GM19324 (cell line): ENCODE measurements around the gene ACSM2A.
"Not testable (repeated sequence)": the region's sequence is repeated elsewhere in the genome, so short reads cannot be mapped to it uniquely, and the experiment has no call there.

Experiments used
- ATAC-seq: cut with Tn5 transposase; IDR thresholded peaks from one replicate; pipeline ENCODE4 v1.9.1; 2021; ENCODE audit warnings: mild to moderate bottlenecking, moderate library complexity; ENCODE audit not compliant: unreplicated experiment, low FRiP score

The ACSM2A gene, protein sequence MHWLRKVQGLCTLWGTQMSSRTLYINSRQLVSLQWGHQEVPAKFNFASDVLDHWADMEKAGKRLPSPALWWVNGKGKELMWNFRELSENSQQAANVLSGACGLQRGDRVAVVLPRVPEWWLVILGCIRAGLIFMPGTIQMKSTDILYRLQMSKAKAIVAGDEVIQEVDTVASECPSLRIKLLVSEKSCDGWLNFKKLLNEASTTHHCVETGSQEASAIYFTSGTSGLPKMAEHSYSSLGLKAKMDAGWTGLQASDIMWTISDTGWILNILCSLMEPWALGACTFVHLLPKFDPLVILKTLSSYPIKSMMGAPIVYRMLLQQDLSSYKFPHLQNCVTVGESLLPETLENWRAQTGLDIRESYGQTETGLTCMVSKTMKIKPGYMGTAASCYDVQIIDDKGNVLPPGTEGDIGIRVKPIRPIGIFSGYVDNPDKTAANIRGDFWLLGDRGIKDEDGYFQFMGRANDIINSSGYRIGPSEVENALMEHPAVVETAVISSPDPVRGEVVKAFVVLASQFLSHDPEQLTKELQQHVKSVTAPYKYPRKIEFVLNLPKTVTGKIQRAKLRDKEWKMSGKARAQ

GRCh38 chr16:20451364-20451763, at the start of gene ACSM2A:
TSS of gene ACSM2A (plus strand) at chr16:20451521. CDS start at chr16:20460115, 8,594 bp downstream.
- ATAC-seq, result not testable (repeated sequence)

- no peak for ATAC-seq
Observed at GRCh38 chr16:20402651-20403050, 48.7 kb upstream of the ACSM2A start.

- ATAC-seq, result no peak
Observed at GRCh38 chr16:20404637-20405036, 46.7 kb upstream of the ACSM2A start, which contains the start of gene PDILT. TSS of gene PDILT (minus strand) at chr16:20404737. CDS start at chr16:20399300, 5,437 bp downstream.

GRCh38 chr16:20409398-20410120, 41.8 kb upstream of the ACSM2A start, which contains the start of gene ACSM5:
TSS of gene ACSM5 (plus strand) at chr16:20409534. CDS start at chr16:20411485, 1,951 bp downstream.
- ATAC-seq, result no peak

DNA sequence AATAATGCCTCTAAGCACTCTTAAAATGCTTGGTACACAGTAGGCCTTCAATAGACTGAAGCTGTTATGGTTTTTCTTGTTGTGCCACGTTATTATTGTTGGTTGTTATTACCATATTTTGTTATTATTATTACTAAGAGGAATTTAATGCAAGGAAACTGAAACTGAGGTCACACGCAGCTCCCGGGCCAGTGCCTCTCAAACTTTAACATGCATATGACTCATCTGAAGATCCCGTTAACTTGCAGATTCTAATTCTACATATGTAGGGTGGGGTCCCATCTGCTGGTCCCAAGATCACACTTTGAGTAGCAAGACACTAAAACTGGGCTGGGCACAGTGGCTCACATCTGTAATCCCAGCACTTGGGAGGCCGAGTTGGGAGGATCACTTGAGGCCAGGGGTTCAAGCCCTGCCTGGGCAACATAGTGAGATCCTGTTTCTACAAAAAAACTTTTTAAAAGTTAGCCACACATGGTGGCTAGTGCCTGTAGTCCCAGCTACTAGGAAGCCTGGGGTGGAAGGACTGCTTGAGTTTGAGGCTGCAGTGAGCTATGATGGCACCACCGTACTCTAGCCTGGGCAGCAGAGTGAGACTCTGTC, 41.1 kb upstream of the ACSM2A start:
- ATAC-seq, result no peak

DNA sequence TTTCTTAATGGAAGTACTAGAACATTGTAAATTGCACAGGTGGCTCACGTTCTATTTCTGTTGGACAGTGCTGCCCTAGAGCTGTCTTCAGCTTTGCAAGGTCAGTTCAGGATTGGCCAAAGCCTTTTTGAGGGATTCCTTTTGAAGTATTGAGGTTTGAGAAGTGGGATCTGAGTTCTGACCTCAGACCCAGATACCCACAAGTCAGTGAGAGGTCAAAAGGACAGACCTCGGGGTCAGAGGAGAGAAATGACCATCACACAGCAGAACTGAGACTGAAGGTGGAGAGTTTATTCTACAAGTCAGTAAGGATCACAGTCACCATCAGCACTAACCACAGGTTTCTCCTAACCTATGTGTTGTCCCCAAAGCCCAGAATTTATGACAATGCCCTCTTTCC, 40.3 kb upstream of the ACSM2A start:
- ATAC-seq, result no peak

DNA sequence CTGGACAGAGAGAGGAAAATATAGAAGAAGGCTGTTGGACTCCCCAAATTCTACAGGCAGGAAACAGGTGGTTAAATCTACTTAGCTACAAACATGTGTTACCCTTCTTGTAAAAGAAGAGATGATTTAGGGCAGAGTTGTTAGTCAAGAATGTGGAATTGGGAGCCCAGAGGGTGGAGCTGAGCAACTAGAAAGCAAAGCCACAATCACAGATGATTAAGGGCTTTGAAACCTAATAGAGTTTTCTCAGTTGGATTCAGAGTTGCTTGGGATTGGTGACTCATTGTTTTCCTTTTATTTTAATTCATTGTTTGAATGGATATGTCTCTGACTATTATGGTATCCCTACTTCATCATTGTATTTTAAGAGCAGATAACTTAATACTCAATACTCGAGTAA, 35.8 kb upstream of the ACSM2A start:
- ATAC-seq, result no peak

DNA sequence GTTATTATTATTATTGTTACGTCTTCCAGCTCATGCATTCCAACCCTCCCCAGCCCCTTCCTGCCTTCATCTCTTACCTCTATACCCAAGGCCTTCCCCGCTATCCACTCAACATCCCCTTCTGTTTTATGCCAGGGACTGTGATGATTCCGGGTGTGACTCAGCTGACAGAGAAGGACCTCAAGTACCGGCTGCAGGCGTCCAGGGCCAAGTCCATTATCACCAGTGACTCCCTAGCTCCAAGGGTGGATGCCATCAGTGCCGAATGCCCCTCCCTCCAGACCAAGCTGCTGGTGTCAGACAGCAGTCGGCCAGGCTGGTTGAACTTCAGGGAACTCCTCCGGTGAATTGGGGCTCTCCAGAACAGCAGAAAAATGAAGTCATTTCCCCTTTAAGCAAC, 32.2 kb upstream of the ACSM2A start:
- not testable (repeated sequence) for ATAC-seq

DNA sequence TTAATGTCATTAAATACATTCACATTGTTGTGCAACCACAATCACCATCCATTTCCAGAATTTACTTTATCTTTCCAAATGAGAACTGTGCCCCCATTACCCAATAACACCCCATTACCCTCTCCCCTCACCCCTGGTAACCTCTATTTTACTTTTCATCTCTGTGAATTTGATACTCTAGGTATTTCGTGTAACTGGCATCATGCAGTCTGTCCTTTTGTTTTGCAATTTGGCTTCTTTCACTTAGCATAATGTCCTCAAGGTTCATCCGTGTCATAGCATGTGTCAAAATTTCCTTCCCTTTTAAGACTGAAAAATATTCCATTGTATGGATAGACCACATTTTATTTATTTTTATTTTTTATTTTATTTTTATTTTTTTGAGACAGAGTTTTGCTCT, 29.6 kb upstream of the ACSM2A start:
- not testable (repeated sequence) for ATAC-seq

DNA sequence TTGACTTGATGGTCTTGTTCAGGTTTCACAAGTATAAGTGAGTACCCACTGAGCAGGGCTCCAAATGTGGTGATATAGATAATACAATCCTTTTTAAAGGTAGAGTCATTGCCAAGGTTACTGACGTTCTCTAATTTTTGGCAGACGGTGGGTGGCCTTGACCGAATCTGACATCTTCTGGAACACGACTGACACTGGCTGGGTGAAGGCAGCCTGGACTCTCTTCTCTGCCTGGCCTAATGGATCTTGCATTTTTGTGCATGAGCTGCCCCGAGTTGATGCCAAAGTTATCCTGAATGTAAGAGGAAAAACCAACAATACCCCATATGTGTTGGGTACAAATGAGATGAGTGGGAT, 27.6 kb upstream of the ACSM2A start:
- not testable (repeated sequence) for ATAC-seq

DNA sequence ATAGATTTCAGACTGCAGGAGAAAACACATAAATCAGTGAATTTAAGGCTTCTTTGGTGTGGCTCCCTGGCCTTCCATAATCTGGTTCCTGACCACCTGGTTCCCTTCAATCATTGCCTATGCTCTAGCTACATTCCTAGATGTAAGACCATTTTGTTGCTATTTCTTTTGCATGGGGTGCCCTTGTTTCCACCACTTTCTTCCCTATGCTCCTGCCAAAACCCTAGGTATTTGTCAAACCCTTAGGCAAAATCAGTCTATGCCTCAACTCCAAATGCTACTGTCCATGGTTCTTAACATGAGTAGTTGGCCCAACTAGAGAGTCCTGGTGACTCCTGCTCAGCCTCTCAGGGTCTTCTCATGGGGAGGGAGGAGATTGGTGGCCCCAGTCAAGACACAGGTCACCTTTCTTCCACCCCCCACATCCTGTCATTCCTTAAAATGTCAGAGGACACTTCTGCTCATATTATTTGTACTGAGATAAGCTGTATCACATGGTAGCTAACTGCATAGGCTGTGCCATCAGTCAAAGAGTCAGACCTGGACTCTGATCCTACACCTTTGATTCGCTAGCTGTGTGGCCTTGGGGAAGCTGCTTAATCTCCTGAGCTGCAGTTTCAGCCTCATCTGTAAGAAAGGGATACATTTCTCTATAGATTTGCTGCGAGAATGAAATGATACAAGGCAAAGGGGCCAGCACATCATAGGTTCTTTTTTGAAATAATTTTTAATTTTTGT, 27.0 kb upstream of the ACSM2A start:
- no peak for ATAC-seq

GRCh38 chr16:20427401-20427797, 23.9 kb upstream of the ACSM2A start:
- ATAC-seq, result not testable (repeated sequence)

DNA sequence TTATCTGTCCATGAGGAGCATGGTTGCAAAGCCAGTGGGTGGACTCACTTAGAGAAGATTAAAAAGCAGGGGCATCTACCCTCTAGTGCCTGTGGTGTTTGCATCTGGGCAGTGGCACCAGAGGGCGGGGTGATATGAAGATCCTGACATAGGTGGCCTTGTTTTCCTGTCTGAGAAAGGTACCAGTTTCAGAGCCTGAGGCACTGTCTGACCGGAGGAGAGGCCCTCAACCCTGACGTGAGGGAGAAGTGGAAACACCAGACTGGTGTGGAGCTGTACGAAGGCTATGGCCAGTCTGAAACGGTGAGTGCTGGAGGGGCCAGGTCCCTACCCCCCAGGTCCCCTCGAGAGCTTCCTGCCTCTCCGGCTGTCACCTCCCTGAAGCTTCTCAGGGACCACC, 21.8 kb upstream of the ACSM2A start:
- not testable (repeated sequence) for ATAC-seq

DNA sequence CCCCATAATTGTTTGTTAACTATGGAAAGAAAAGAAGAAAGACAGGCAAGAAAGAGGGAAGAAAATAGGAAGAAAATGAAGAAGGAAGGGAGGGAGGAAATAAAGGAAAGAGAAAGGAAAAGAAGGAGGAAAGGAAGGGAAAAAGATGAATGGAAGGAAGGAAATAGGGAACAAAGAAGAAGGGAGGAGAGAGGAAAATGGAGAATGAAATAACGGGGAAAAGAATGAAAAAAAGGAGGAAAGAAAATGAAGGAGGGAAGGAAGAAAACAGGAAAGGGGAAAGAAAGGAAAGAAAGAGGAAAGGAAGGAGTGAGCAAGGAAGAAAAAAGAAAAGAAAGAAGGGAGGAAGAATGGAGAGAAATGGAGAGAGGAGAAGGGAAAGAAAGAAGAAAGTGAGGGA, 20.8 kb upstream of the ACSM2A start:
- not testable (repeated sequence) for ATAC-seq

- no peak for ATAC-seq
Observed at GRCh38 chr16:20430948-20431347, 20.4 kb upstream of the ACSM2A start.

GRCh38 chr16:20438950-20439349, 12.4 kb upstream of the ACSM2A start:
- not testable (repeated sequence) for ATAC-seq

DNA sequence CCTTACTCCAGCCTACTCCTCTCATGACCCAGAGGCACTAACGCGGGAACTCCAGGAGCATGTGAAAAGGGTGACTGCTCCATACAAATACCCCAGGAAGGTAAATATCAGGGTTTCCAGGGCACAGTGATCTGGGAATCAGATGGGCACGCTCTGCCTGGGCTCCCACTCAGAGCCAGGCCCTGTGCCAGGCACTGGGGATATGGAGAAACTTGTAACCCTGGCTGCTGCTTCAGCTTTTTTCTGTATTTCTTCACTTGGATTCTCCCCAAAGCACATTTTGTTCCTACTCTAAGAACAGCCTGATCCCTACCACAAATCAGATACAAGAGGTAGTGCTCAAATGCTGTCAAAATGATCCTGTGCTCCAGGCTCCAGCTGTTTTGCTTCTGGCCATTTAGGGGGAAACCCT, 11.5 kb upstream of the ACSM2A start:
- not testable (repeated sequence) for ATAC-seq

DNA sequence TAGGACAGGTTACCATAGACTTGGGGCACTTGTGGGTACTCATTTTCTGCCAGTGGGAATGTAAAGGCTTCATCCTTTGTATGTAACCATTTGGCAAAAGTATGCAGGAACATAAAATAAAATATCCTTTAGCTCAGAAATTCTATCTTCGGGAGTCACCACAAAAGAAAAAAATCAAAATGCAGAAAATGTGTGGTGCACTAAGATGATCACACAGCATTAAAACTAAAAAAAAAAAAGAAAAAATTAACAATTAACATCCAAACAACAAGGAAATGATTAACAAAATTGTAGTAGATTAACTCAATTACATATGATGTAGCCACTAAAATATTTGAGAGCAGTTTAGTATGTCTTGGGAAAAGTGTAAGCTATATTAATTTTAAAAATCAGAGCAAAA, 10.6 kb upstream of the ACSM2A start:
- not testable (repeated sequence) for ATAC-seq

DNA sequence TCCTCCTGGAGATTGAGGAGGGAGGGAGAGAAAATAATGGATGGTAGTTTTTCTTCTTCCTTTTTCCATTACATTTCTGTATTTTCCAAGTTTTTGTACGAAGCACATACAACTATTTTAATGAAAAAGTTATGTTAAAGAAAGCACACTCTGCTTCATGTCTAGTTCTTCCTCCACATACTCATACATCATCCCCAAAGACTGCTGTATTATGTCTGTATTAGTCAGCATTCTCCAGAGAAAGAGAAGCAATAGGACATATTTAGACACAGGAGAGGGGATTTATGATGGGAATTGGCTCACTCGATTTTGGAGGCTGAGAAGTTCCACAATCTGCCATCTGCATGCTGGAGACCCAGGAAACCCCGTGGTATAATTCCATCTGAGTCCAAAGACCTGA, 10.1 kb upstream of the ACSM2A start:
- ATAC-seq, result no peak

DNA sequence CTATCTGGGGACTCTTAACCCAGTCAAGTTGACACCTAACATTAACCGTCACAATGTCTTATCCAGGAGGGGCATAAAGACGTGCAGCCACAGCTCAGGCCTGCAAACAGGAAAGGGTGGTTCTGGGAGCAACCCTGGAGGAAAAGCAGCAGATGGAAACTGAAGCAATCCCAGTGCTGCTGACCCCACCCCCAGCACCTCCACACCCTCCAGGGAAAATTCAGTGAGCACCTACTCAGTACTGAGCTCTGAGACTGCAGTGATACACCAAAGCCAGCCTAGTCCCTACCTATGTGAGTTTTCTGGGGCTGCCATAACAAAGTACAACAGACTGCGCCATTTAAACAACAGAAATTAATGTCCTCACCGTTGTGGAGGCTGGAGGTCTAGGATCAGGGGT, 9.5 kb upstream of the ACSM2A start:
- ATAC-seq, result not testable (repeated sequence)
